ENCODE measurements around the gene ALPP.

Gene ALPP

DNA sequence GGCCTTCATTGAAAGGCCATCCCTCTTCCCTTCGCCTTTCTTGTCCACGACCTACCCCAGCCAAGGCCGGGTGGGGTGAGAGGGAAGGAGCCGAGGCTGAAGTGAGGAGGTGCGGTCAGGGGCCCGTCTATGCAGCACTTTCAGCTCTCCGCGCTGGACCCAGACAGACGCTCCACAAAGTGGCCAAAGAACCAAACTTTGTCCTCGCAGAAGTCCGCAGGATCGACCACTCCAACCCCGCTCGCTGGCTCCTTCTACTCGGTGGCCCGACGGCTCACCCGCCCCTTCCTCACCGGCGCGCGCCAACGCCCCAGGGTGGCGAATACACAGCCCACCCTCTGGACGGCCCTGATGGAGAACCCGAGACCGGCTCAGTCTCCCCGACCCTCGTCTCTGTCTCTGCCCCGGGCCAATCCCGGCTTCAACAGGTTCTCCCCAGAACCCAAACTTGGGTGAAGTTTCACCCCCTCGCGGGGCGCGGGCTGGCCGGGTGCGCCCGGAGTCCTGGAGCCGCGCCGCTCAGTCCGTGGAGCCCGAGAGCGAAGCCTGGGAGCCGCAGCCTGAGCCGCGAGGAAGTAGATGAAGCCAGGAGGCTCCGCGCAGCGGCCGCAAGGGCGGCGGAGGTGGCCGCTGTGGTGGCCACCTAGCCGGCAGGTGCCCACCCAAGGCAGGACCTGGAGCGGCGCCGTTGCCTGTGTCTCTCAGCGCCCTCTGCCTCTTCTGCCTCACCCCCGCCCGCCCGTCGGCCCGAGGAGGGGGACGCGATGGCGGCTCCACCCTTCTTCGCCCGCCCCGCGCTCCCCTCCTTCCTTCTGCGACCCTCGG, 26.7 kb upstream of the ALPP start:
- Histone ChIP-seq H3K36me3 (replicated peaks) (no peaks in the 10 kb centered on the region), H3K27ac (no peak overlapping the region), H3K4me3 (ENCODE audit: low read depth, low read length) (no peak overlapping the region), H3K27me3 (replicated peaks) (peaks cover 53% of the 10 kb centered on the region)
- TF ChIP-seq, protein P1, sequence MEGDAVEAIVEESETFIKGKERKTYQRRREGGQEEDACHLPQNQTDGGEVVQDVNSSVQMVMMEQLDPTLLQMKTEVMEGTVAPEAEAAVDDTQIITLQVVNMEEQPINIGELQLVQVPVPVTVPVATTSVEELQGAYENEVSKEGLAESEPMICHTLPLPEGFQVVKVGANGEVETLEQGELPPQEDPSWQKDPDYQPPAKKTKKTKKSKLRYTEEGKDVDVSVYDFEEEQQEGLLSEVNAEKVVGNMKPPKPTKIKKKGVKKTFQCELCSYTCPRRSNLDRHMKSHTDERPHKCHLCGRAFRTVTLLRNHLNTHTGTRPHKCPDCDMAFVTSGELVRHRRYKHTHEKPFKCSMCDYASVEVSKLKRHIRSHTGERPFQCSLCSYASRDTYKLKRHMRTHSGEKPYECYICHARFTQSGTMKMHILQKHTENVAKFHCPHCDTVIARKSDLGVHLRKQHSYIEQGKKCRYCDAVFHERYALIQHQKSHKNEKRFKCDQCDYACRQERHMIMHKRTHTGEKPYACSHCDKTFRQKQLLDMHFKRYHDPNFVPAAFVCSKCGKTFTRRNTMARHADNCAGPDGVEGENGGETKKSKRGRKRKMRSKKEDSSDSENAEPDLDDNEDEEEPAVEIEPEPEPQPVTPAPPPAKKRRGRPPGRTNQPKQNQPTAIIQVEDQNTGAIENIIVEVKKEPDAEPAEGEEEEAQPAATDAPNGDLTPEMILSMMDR (IDR thresholded peaks at IDR 0.05; ENCODE audit: low read depth, low read length, missing control alignments), result no peak
- in situ Hi-C loops (cut with HindIII; ENCODE audit: low pct_ligation_motif_present, low sequenced_read_pairs), result no loop called here
- no peak for DNase-seq

- in situ Hi-C loops (cut with HindIII; ENCODE audit: low pct_ligation_motif_present, low sequenced_read_pairs), result no loop called here
- no peak for DNase-seq
- H3K27ac ChIP-seq, result no peak overlapping the region
- no peak overlapping the region for H3K4me3 ChIP-seq (ENCODE audit: low read depth, low read length)
- TF ChIP-seq, protein P1 (IDR thresholded peaks at IDR 0.05; ENCODE audit: low read depth, low read length, missing control alignments), result no peak
- H3K36me3 ChIP-seq (replicated peaks), result no peaks in the 10 kb centered on the region
- H3K27me3 ChIP-seq (replicated peaks), result peaks cover 54% of the 10 kb centered on the region
Observed at GRCh38 chr2:232352511-232353091, 25.9 kb upstream of the ALPP start.

DNA sequence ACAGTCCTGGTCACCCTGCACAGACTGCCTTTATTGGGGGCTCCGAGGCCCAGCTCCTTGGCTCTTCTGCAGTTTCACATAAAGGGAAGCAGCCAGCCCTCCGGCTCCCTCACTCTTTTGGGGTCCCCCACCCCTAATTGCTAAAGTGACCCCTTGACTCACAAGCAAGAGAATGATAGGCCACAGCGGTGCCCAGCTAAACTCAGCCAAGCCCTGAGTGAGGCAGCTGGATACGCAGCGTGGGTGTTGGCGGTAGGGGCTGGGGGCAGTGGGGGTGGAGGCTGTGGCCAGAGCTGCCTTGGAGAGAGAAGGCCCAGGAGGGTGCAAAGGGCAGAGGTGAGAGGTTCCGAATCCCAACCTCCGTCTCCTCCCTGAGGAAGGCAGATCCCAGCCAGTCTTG, 25.5 kb upstream of the ALPP start:
- DNase-seq, result no peak
- TF ChIP-seq, protein P1 (IDR thresholded peaks at IDR 0.05; ENCODE audit: low read depth, low read length, missing control alignments), result no peak
- Histone ChIP-seq H3K27ac (no peak overlapping the region), H3K36me3 (replicated peaks) (no peaks in the 10 kb centered on the region), H3K27me3 (replicated peaks) (peaks cover 54% of the 10 kb centered on the region), H3K4me3 (ENCODE audit: low read depth, low read length) (no peak overlapping the region)
- in situ Hi-C loops (cut with HindIII; ENCODE audit: low pct_ligation_motif_present, low sequenced_read_pairs), result no loop called here

GRCh38 chr2:232353660-232354059, 24.9 kb upstream of the ALPP start:
- in situ Hi-C loops (cut with HindIII; ENCODE audit: low pct_ligation_motif_present, low sequenced_read_pairs), result no loop called here
- Histone ChIP-seq H3K27me3 (replicated peaks) (peaks cover 51% of the 10 kb centered on the region), H3K4me3 (ENCODE audit: low read depth, low read length) (no peak overlapping the region), H3K27ac (no peak overlapping the region), H3K36me3 (replicated peaks) (no peaks in the 10 kb centered on the region)
- no peak for DNase-seq
- TF ChIP-seq, protein P1 (IDR thresholded peaks at IDR 0.05; ENCODE audit: low read depth, low read length, missing control alignments), result no peak

GRCh38 chr2:232354069-232354468, 24.5 kb upstream of the ALPP start:
- no peaks in the 10 kb centered on the region for H3K36me3 ChIP-seq (replicated peaks)
- TF ChIP-seq, protein P1 (IDR thresholded peaks at IDR 0.05; ENCODE audit: low read depth, low read length, missing control alignments), result no peak
- no peak for DNase-seq
- H3K4me3 ChIP-seq (ENCODE audit: low read depth, low read length), result no peak overlapping the region
- no peak overlapping the region for H3K27ac ChIP-seq
- H3K27me3 ChIP-seq (replicated peaks), result peaks cover 49% of the 10 kb centered on the region
- in situ Hi-C loops (cut with HindIII; ENCODE audit: low pct_ligation_motif_present, low sequenced_read_pairs), result no loop called here

Data from brain microvascular endothelial cell (primary cell).